H1 (cell line): ENCODE measurements around the gene KCNQ1. TPM values are rescaled to one million over a fixed set of nuclear protein-coding genes. Genes with fewer than 3 reads are reported as not detected.
A peak's percentile ranks its signal among the peaks of the same experiment; 100 is the strongest.

Source experiments
- CTCF ChIA-PET: fragments of 300-600 bp; sonication (Branson Sonifier 250); formaldehyde crosslinking; loops from one replicate; lab custom pipeline; 2021; ENCODE audit not compliant: partially characterized antibody; lab: Charles Lee
- POLR2A ChIA-PET: fragments of 300-600 bp; sonication (Branson Sonifier 250); formaldehyde crosslinking; loops from one replicate; lab custom pipeline; 2021; ENCODE audit warnings: inconsistent platforms; ENCODE audit not compliant: partially characterized antibody; lab: Charles Lee
- DNase-seq, 2 experiments: peaks; one replicate each; pipeline versions ENCODE4 v3.0.0 to v3.0.0-alpha.2; 2010 to 2022; ENCODE audit warnings: low spot score in 2 of 2, low read depth in 1 of 2, mixed read lengths in 1 of 2
- FAIRE-seq: peaks from 2 replicates; lab custom pipeline; 2011; peaks lifted over from hg19 to GRCh38; lab: Jason Lieb, UNC
- H2AFZ ChIP-seq: 2 replicates; pipeline ENCODE4 v1.8.1; 2012; ENCODE audit warnings: low read length, inconsistent platforms
- H2AK5ac ChIP-seq: 2 replicates; pipeline ENCODE4 v1.6.1; 2013; ENCODE audit warnings: low read depth, low read length
- H2BK120ac ChIP-seq: replicated peaks from 2 replicates; pipeline ENCODE3; 2013; ENCODE audit warnings: low read depth, low read length, inconsistent platforms
- H2BK12ac ChIP-seq: 2 replicates; pipeline ENCODE4 v1.6.1; 2013; ENCODE audit warnings: low read depth, low read length
- H2BK15ac ChIP-seq: 2 replicates; pipeline ENCODE4 v1.6.1; 2013; ENCODE audit warnings: low read length
- H2BK20ac ChIP-seq: 2 replicates; pipeline ENCODE4 v1.6.1; 2013; ENCODE audit warnings: low read length
- H2BK5ac ChIP-seq: 2 replicates; pipeline ENCODE4 v1.6.1; 2013; ENCODE audit warnings: low read depth, low read length
- H3K14ac ChIP-seq: 2 replicates; pipeline ENCODE4 v1.6.1; 2013; ENCODE audit warnings: inconsistent platforms; ENCODE audit not compliant: insufficient read length
- H3K18ac ChIP-seq: 2 replicates; pipeline ENCODE4 v1.6.1; 2013; ENCODE audit warnings: low read length; ENCODE audit errors: extremely low read depth
- H3K23ac ChIP-seq: 2 replicates; pipeline ENCODE4 v1.6.1; 2013; ENCODE audit warnings: inconsistent platforms; ENCODE audit not compliant: insufficient read length
- H3K23me2 ChIP-seq: 2 replicates; pipeline ENCODE4 v1.6.1; 2013; ENCODE audit warnings: low read depth, low read length
- H3K27ac ChIP-seq: 2 replicates; pipeline ENCODE4 v1.6.1; 2011; ENCODE audit warnings: low read depth, low read length, inconsistent platforms
- H3K27me3 ChIP-seq, 4 experiments: replicated peaks in 1 of 4; 1 replicate in 1 of 4; 2 replicates in 3 of 4; pipeline versions ENCODE4 v1.6.1 to v1.8.1; 2011 to 2013; ENCODE audit warnings: low read length in 3 of 4, mild to moderate bottlenecking in 3 of 4, inconsistent platforms in 2 of 4, mixed read lengths in 2 of 4, moderate library complexity in 1 of 4; ENCODE audit not compliant: control insufficient read depth in 3 of 4, insufficient read depth in 3 of 4; ENCODE audit errors: extremely low read depth in 1 of 4
- H3K36me3 ChIP-seq, 4 experiments: 2 replicates each; pipeline versions ENCODE4 v1.6.1 to v1.8.1; 2011 to 2013; ENCODE audit warnings: mild to moderate bottlenecking in 4 of 4, low read length in 3 of 4, moderate library complexity in 2 of 4, control low read depth in 1 of 4, inconsistent platforms in 1 of 4; ENCODE audit not compliant: insufficient read depth in 4 of 4, control insufficient read depth in 2 of 4
- H3K4ac ChIP-seq: replicated peaks from 2 replicates; pipeline ENCODE3; 2013; ENCODE audit warnings: low read length, low read depth, mixed read lengths, inconsistent platforms; ENCODE audit not compliant: insufficient read length
- H3K4me1 ChIP-seq, 4 experiments: replicated peaks in 1 of 4; 1 replicate in 1 of 4; 2 replicates in 3 of 4; pipeline versions ENCODE4 v1.6.1 to v1.8.1; 2011 to 2013; ENCODE audit warnings: low read length in 3 of 4, inconsistent platforms in 2 of 4, mixed read lengths in 1 of 4; ENCODE audit not compliant: insufficient read depth in 4 of 4, control insufficient read depth in 3 of 4
- H3K4me2 ChIP-seq, 2 experiments: 2 replicates each; pipeline versions ENCODE4 v1.6.1 to v1.8.1; 2011 to 2013; ENCODE audit warnings: low read depth in 2 of 2, low read length in 2 of 2, control low read depth in 1 of 2, inconsistent platforms in 1 of 2, mild to moderate bottlenecking in 1 of 2; ENCODE audit not compliant: insufficient read depth in 1 of 2
- H3K4me3 ChIP-seq, 4 experiments: fragments of 200-600, 300-600 bp in 1 of 4; sonication (generic), shearing (Covaris generic), sonication (Bioruptor Twin) in 1 of 4; 2 replicates each; pipeline versions ENCODE4 v1.5.1 to v1.8.1; 2011 to 2016; ENCODE audit warnings: low read length in 4 of 4, low read depth in 3 of 4, control low read depth in 2 of 4, inconsistent platforms in 2 of 4, mild to moderate bottlenecking in 2 of 4, mixed read lengths in 1 of 4, moderate library complexity in 1 of 4; ENCODE audit not compliant: insufficient read depth in 2 of 4; ENCODE audit errors: extremely low read depth in 1 of 4
- H3K56ac ChIP-seq: replicated peaks from 2 replicates; pipeline ENCODE3; 2013; ENCODE audit warnings: low read depth, mild to moderate bottlenecking, mixed read lengths, low read length, inconsistent platforms; ENCODE audit not compliant: insufficient read length
- H3K79me1 ChIP-seq: 2 replicates; pipeline ENCODE4 v1.6.1; 2013; ENCODE audit warnings: low read depth, low read length, control low read depth
- H3K79me2 ChIP-seq, 2 experiments: 2 replicates each; pipeline versions ENCODE4 v1.6.1 to v1.8.1; 2012 to 2013; ENCODE audit warnings: low read length in 2 of 2, mild to moderate bottlenecking in 2 of 2, inconsistent platforms in 1 of 2; ENCODE audit not compliant: insufficient read depth in 2 of 2, control insufficient read depth in 1 of 2
- H3K9ac ChIP-seq, 4 experiments: replicated peaks in 1 of 4; 1 replicate in 1 of 4; 2 replicates in 3 of 4; pipeline versions ENCODE4 v1.6.1 to v1.8.1; 2011 to 2013; ENCODE audit warnings: low read depth in 3 of 4, low read length in 3 of 4, control low read depth in 2 of 4, mild to moderate bottlenecking in 2 of 4, moderate library complexity in 2 of 4, inconsistent platforms in 1 of 4; ENCODE audit errors: extremely low read depth in 1 of 4
- H3K9me3 ChIP-seq, 2 experiments: 2 replicates each; pipeline versions ENCODE4 v1.6.1 to v1.8.1; 2012 to 2013; ENCODE audit warnings: mild to moderate bottlenecking in 2 of 2, moderate library complexity in 2 of 2, control low read depth in 1 of 2, inconsistent platforms in 1 of 2, low read depth in 1 of 2, low read length in 1 of 2, mixed read lengths in 1 of 2; ENCODE audit not compliant: insufficient read depth in 2 of 2
- H4K20me1 ChIP-seq, 2 experiments: replicated peaks in 1 of 2; 2 replicates each; pipeline versions ENCODE3 to v1.8.1; 2011 to 2013; ENCODE audit warnings: inconsistent platforms in 2 of 2, low read length in 2 of 2, mild to moderate bottlenecking in 1 of 2; ENCODE audit not compliant: insufficient read depth in 2 of 2, control insufficient read depth in 1 of 2
- H4K5ac ChIP-seq: 2 replicates; pipeline ENCODE4 v1.6.1; 2013; ENCODE audit warnings: low read length, low read depth, mixed read lengths, inconsistent platforms; ENCODE audit not compliant: insufficient read length
- H4K8ac ChIP-seq: 2 replicates; pipeline ENCODE4 v1.8.0; 2013; ENCODE audit warnings: mild to moderate bottlenecking, moderate library complexity, low read length, inconsistent platforms; ENCODE audit not compliant: insufficient read depth; ENCODE audit errors: extremely low read depth
- H4K91ac ChIP-seq: replicated peaks from 2 replicates; pipeline ENCODE3; 2013; ENCODE audit warnings: low read length, mixed read lengths, inconsistent platforms; ENCODE audit not compliant: insufficient read length
- BRCA1 ChIP-seq: IDR thresholded peaks from 2 replicates; pipeline ENCODE4 v1.6.1; 2012; ENCODE audit warnings: low read depth, low read length, improper control_type of control experiment
- CREB1 ChIP-seq: IDR thresholded peaks from 2 replicates; pipeline ENCODE4 v1.6.1; 2012; ENCODE audit warnings: inconsistent platforms
- EP300 ChIP-seq, 2 experiments: IDR thresholded peaks; 1 replicate in 1 of 2; 2 replicates in 1 of 2; pipeline ENCODE4 v1.6.1; 2011 to 2012; ENCODE audit warnings: low read depth in 2 of 2, low read length in 2 of 2, mild to moderate bottlenecking in 2 of 2, borderline replicate concordance in 1 of 2, inconsistent platforms in 1 of 2, moderate library complexity in 1 of 2
- GTF2F1 ChIP-seq: IDR thresholded peaks from 2 replicates; pipeline ENCODE4 v1.6.1; 2012; ENCODE audit warnings: low read depth, low read length, improper control_type of control experiment, borderline replicate concordance
- HDAC6 ChIP-seq: IDR thresholded peaks from one replicate; pipeline ENCODE4 v1.7.1; 2012; ENCODE audit warnings: low read depth, mild to moderate bottlenecking, inconsistent platforms, low read length, moderate library complexity
- MAX ChIP-seq: IDR thresholded peaks from 2 replicates; pipeline ENCODE4 v1.6.1; 2012; ENCODE audit warnings: inconsistent platforms
- SIN3A ChIP-seq, 2 experiments: IDR thresholded peaks in 1 of 2; conservative IDR thresholded peaks in 1 of 2; 2 replicates each; pipeline ENCODE4 v1.6.1; 2011 to 2012; ENCODE audit warnings: low read length in 2 of 2, improper control_type of control experiment in 1 of 2, low read depth in 1 of 2, mild to moderate bottlenecking in 1 of 2
- SP1 ChIP-seq: IDR thresholded peaks from 2 replicates; pipeline ENCODE4 v1.6.1; 2011; ENCODE audit warnings: low read depth, low read length
- TAF7 ChIP-seq: optimal IDR thresholded peaks from 2 replicates; pipeline ENCODE3; 2011; ENCODE audit warnings: low read depth, mild to moderate bottlenecking, inconsistent platforms, low read length, moderate library complexity, borderline replicate concordance
- WGBS, 2 experiments: shearing (Covaris generic) in 1 of 2; methylation state at CpG; one replicate each; pipeline versions ENCODE4 v1.1.6 to v1.1.7; 2013 to 2015; ENCODE audit warnings: low lambda C conversion rate in 2 of 2, mixed read lengths in 2 of 2, inconsistent platforms in 1 of 2, low coverage in 1 of 2, missing lambda C conversion rate in 1 of 2; ENCODE audit not compliant: insufficient replicate concordance in 2 of 2, insufficient coverage in 1 of 2, insufficient read length in 1 of 2; ENCODE audit errors: extremely low coverage in 1 of 2, missing lambda C conversion rate in 1 of 2; 5-methylcytosine and 5-hydroxymethylcytosine counted together
- polyA plus RNA-seq, 7 experiments: library from polyadenylated mRNA; depleted of rRNA in 3 of 7; stranded (reverse) in 5 of 7; unstranded in 2 of 7; fragments of >200 nt in 5 of 7; fragments of 200-250 nt in 2 of 7; gene quantifications; 1 replicate in 5 of 7; 2 replicates in 1 of 7; 4 replicates in 1 of 7; pipeline versions ENCODE4 v1.2.1 to v1.2.3, GENCODE V29; 2011 to 2013; ENCODE audit warnings: missing spikeins in 2 of 7, mixed read lengths in 2 of 7
- total RNA-seq: library from RNA; stranded (reverse); fragmentation: NEBNext Ultra II Directional; extraction: Animal tissue kit (Norgen Biotek cat#: 25700); gene quantifications from 2 replicates; pipeline ENCODE4 v1.2.1, GENCODE V29; 2021
- TF ChIP-seq, protein P1 (sequence below): IDR thresholded peaks from 2 replicates; pipeline ENCODE4 v1.6.1; 2011; ENCODE audit warnings: low read depth, mild to moderate bottlenecking, low read length; ENCODE audit not compliant: insufficient read depth

The KCNQ1 gene
- total and polyA plus RNA-seq, 2 of the 8 experiments (the other 6 are each of a cell fraction or from before 2014, with no cell fraction given): 1.9 to 2.0 TPM

DNA sequence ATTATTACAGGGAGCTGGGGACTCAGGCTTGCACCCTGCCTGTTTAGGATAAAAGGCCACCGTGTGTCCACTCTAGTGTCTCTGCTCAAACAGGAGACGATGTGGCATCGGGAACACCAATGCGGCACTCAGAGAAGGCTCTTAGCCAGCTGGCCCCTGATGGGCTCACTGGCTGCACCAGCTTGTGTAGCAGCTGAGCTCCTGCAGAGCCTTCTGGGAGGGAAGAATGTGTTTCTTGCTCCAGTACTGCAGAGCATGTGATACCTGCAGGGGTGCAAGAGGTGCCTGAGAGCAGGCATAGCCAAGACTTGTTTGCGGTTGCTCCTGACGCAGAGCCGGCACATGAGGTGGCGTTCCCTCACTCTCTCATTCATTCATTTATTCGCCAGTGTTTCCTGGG is 299.4 kb downstream of the KCNQ1 start:
- CTCF ChIA-PET: interaction anchor here (0.8 to 2.7 kb wide), 6 partner anchors 8 to 212 kb away, joined by 3 to 12 read pairs (median 3); no protein-coding TSS in a partner anchor
- Histone ChIP-seq H3K14ac (no peak overlapping the region), H3K23me2 (no peaks in the 10 kb centered on the region; the same call in 1 of the 2 replicates), H2BK5ac (no peak overlapping the region), H2BK20ac (no peak overlapping the region), H3K79me2 (no peaks in the 10 kb centered on the region), H2BK12ac (no peak overlapping the region), H3K4ac (no peak overlapping the region), H2BK15ac (no peak overlapping the region), H4K20me1 (peaks cover 0 to 4% of the 10 kb centered on the region in 2 experiments), H3K23ac (no peak overlapping the region), H3K36me3 (no peaks in the 10 kb centered on the region), H2BK120ac (no peak overlapping the region), H3K27me3 (peaks cover 0 to 20% (median 14%) of the 10 kb centered on the region in 4 experiments; a peak in 6 of 7 replicates), H3K4me3 (no peak overlapping the region), H4K5ac (no peak overlapping the region), H2AK5ac (0 out of 2 replicates have a peak overlapping the region, but pooled peaks have one; percentile 15), H3K4me2 (no peak overlapping the region), H4K91ac (no peak overlapping the region), H3K9ac (no peak overlapping the region), H3K79me1 (no peaks in the 10 kb centered on the region), H3K56ac (no peak overlapping the region), H3K27ac (no peak overlapping the region), H3K9me3 (no peaks in the 10 kb centered on the region; a peak in 1 of 4 replicates), H4K8ac (no peak overlapping the region; the same call in 1 of the 2 replicates), H3K4me1 (no peaks in the 10 kb centered on the region; a peak in 1 of 7 replicates), H3K18ac (no peak overlapping the region), H2AFZ (no peak overlapping the region)
- POLR2A ChIA-PET: interaction anchor here (1.0 to 1.2 kb wide), 2 partner anchors 11 to 51 kb away, joined by 3 read pairs; no protein-coding TSS in a partner anchor
- FAIRE-seq: no peak
- no peak for TF ChIP-seq TAF7
- TF ChIP-seq GTF2F1: no peak
- TF ChIP-seq BRCA1: no peak
- TF ChIP-seq HDAC6: no peak
- no peak for TF ChIP-seq SIN3A (conservative IDR thresholded peaks at IDR 0.05 in 1 of 2, IDR thresholded peaks at IDR 0.05 in 1 of 2; ENCODE audit: low read depth in 1 of 2, low read length in 2 of 2)
- TF ChIP-seq EP300 (IDR thresholded peaks at IDR 0.05; ENCODE audit: borderline replicate concordance in 1 of 2, low read depth in 2 of 2, low read length in 2 of 2): no peak
- TF ChIP-seq SP1: no peak
- TF ChIP-seq CREB1: no peak
- TF ChIP-seq MAX: no peak
- TF ChIP-seq, protein P1, sequence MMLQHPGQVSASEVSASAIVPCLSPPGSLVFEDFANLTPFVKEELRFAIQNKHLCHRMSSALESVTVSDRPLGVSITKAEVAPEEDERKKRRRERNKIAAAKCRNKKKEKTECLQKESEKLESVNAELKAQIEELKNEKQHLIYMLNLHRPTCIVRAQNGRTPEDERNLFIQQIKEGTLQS: no peak
- DNase-seq: no peak
- 95% methylated on average over 9 of the region's 9 CpGs; no CpG with 5 or more reads in 1 of the 2 experiments for WGBS, 2 experiments
